Ishikawa (cell line): ENCODE results near the gene PAM16.

Source experiments
- CEBPB ChIP-seq: IDR thresholded peaks from 2 replicates; pipeline ENCODE4 v1.6.1; 2012
- CREB1 ChIP-seq: IDR thresholded peaks from 2 replicates; pipeline ENCODE4 v1.6.1; 2012; ENCODE audit warnings: low read depth
- EGR1 ChIP-seq: IDR thresholded peaks from 2 replicates; pipeline ENCODE4 v1.6.1; 2012
- EP300 ChIP-seq: IDR thresholded peaks from 2 replicates; pipeline ENCODE4 v1.6.1; 2012; ENCODE audit warnings: borderline replicate concordance
- FOXM1 ChIP-seq: IDR thresholded peaks from 2 replicates; pipeline ENCODE4 v1.6.1; 2012; ENCODE audit warnings: low read depth, borderline replicate concordance
- NFIC ChIP-seq: IDR thresholded peaks from 2 replicates; pipeline ENCODE4 v1.6.1; 2012
- RAD21 ChIP-seq: IDR thresholded peaks from 2 replicates; pipeline ENCODE4 v1.6.1; 2012; ENCODE audit warnings: low read depth
- TAF1 ChIP-seq: IDR thresholded peaks from 2 replicates; pipeline ENCODE4 v1.6.1; 2012; ENCODE audit warnings: low read depth, mild to moderate bottlenecking
- TCF12 ChIP-seq: IDR thresholded peaks from 2 replicates; pipeline ENCODE4 v1.6.1; 2012; ENCODE audit warnings: low read depth
- TEAD4 ChIP-seq: IDR thresholded peaks from 2 replicates; pipeline ENCODE4 v1.6.1; 2012
- YY1 ChIP-seq: IDR thresholded peaks from 2 replicates; pipeline ENCODE4 v1.6.1; 2012; ENCODE audit warnings: low read depth
- ZBTB7A ChIP-seq: IDR thresholded peaks from 2 replicates; pipeline ENCODE4 v1.6.1; 2012; ENCODE audit warnings: low read depth
- TF ChIP-seq, protein P1 (sequence below): IDR thresholded peaks from 2 replicates; pipeline ENCODE4 v1.6.1; 2012
- TF ChIP-seq, protein P2 (sequence below): IDR thresholded peaks from 2 replicates; pipeline ENCODE4 v1.6.1; 2012
- TF ChIP-seq, protein P3 (sequence below): IDR thresholded peaks from 2 replicates; pipeline ENCODE4 v1.6.1; 2012; ENCODE audit warnings: low read depth, mild to moderate bottlenecking

Gene PAM16

DNA sequence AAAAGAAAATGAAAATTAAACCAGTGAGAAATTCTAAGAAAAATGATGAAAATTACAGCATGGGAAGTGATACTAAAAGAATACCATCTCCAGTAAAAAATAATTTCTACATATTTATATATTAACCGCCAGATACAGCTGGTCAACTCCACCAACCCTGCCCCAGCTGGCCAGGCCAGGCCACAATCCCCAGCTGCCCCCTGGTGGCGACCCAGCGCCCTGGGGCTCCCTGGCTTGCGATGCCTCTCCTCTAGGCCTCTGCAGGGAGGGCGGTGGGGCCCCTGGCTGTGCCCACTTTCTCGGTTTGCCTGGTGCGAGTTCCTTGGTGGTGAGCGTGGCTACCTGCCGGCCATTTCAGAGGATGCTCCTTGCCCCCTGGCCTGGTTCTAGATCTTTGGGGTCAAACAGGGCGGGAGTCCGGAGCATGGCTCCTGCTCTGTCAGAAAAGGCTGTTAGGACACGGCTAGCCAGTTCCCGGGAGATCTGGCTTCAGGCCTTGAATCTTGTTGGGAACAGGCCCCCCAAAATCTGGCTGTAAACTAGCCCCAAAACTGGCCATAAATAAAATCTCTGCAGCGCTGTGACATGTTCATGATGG, 20.7 kb downstream of the PAM16 start:
- TF ChIP-seq RAD21 (peak; percentile 89), EP300 (no peak)

DNA sequence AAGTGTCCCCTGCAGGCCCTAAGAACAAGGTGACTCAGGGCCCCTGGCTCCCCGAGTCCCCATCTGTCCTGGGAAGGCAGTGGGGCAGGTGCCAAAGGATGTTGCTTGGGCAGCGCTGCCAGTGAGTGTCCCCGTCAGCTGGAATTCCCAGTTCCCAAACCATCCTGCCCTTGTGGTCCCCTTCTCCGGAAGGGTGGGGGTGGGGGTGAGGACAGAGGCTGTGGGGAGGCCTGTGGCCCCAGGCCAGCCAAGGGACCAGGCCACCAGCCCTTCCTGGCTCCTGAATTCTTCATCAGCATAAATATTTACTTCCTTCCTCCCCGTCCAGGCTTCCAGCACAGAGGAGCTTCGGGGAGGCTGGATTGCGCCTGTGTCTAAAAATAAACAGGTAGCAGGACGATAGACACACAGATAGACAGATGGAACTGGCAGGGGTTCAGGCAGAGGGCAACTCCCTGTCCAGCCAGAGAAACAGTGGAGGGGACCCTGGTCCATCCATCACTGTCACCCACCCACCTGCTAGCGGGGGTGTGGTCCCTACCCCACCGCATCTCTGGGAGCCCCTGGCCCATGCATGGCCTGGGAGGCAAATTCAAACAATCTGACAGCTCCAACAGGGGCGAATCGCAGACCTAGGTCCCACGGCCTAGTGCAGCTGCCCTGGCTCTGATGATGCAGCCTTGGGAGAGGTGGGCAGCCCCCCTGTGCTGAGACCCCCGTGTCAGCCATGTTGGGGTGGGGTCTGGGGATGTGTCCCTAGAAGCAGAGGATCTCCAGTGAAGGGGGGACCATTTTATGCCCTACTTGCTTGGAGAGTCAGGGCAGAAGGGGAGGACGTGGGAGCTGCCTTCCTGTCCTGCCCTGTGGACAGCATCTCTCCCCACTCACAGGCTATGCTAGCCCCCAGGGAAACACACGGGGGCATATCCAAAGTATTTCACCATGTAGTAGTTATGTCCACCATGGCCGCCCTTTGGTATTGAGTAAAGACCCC, 22.0 kb downstream of the PAM16 start:
- no peak for TF ChIP-seq EP300

DNA sequence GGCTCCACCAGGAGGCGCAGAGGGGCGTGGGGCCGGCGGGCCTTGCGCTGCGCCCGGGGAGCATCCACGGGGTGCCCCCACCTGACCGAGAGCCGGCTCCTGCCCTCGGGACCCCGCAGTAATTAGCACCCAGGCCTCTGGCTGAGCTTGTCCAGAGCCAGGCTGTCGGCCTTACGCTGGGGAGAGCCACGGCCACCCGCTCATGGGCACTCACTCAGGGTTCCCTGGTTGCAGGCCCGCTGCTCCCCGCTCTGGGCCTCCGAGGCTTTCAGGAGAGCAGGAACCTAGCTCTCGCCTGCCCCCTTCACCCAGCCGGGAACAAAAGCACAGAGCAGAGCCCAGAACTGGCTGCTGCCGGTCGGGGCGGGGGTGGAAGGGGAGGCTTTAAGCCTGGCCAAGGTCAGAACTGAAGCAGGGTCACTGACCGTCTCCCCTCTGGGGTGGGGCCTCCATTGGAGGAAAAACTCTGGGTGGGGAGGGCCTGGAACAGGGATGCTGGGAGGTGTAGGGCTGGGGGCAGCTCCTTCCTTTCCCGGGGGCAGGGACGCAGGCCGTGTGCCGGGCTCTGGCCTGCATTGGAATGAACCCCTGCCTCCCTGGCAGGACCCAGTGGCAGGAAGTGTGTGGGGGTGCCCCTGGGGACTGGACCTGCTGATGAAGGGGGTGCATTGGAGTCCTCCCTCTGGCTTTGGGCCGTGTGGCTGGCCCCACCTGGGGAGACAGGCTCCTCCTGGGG, 22.9 kb downstream of the PAM16 start:
- no peak for TF ChIP-seq CREB1
- no peak for TF ChIP-seq YY1
- TF ChIP-seq CEBPB, result no peak
- TF ChIP-seq, protein P1, sequence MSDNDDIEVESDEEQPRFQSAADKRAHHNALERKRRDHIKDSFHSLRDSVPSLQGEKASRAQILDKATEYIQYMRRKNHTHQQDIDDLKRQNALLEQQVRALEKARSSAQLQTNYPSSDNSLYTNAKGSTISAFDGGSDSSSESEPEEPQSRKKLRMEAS, result no peak
- TF ChIP-seq EGR1, result no peak
- no peak for TF ChIP-seq EP300
- no peak for TF ChIP-seq TAF1
- no peak for TF ChIP-seq TCF12

DNA sequence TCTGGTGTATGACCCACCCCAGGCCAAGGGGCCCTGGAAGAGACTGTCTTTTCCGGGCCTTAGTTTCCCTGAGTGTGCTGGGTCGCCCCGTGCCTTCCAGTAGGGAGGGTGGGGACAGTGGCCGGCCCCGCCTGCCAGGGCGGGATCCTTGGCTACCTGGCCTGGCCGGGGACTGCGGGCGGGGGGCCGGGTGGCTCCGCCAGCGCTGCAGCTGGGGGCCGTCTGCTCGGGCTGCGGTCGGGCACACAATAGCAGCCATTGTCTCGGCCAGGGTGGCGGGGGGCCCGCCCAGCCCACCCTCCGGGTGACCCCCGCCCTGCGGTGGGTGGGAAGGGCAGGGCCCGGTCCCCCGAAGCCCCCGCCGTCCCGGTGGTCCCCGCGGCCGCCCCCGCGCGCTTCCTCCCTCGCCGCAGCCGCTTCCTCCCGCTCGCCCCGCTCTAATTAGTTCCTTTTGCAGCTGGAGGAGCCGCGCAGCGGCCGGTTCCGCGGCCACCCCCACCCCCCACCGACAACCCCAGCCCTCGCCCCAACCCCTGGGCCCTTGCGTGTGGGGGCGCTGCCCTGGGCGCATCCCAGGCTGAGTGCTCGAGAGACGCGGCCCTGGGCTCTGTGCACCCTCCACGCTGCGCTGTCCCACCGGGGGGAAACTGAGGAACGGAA, 23.6 kb downstream of the PAM16 start:
- TF ChIP-seq, protein P2, sequence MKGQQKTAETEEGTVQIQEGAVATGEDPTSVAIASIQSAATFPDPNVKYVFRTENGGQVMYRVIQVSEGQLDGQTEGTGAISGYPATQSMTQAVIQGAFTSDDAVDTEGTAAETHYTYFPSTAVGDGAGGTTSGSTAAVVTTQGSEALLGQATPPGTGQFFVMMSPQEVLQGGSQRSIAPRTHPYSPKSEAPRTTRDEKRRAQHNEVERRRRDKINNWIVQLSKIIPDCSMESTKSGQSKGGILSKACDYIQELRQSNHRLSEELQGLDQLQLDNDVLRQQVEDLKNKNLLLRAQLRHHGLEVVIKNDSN, result no peak
- TF ChIP-seq, protein P1, result no peak
- no peak for TF ChIP-seq EP300
- TF ChIP-seq YY1, result no peak
- no peak for TF ChIP-seq TAF1
- TF ChIP-seq NFIC, result no peak
- no peak for TF ChIP-seq ZBTB7A
- TF ChIP-seq, protein P3, sequence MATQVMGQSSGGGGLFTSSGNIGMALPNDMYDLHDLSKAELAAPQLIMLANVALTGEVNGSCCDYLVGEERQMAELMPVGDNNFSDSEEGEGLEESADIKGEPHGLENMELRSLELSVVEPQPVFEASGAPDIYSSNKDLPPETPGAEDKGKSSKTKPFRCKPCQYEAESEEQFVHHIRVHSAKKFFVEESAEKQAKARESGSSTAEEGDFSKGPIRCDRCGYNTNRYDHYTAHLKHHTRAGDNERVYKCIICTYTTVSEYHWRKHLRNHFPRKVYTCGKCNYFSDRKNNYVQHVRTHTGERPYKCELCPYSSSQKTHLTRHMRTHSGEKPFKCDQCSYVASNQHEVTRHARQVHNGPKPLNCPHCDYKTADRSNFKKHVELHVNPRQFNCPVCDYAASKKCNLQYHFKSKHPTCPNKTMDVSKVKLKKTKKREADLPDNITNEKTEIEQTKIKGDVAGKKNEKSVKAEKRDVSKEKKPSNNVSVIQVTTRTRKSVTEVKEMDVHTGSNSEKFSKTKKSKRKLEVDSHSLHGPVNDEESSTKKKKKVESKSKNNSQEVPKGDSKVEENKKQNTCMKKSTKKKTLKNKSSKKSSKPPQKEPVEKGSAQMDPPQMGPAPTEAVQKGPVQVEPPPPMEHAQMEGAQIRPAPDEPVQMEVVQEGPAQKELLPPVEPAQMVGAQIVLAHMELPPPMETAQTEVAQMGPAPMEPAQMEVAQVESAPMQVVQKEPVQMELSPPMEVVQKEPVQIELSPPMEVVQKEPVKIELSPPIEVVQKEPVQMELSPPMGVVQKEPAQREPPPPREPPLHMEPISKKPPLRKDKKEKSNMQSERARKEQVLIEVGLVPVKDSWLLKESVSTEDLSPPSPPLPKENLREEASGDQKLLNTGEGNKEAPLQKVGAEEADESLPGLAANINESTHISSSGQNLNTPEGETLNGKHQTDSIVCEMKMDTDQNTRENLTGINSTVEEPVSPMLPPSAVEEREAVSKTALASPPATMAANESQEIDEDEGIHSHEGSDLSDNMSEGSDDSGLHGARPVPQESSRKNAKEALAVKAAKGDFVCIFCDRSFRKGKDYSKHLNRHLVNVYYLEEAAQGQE, result no peak
- TF ChIP-seq FOXM1, result no peak
- no peak for TF ChIP-seq EGR1
- TF ChIP-seq RAD21, result no peak
- TF ChIP-seq CREB1, result no peak
- TF ChIP-seq CEBPB, result no peak
- no peak for TF ChIP-seq TEAD4
- no peak for TF ChIP-seq TCF12

DNA sequence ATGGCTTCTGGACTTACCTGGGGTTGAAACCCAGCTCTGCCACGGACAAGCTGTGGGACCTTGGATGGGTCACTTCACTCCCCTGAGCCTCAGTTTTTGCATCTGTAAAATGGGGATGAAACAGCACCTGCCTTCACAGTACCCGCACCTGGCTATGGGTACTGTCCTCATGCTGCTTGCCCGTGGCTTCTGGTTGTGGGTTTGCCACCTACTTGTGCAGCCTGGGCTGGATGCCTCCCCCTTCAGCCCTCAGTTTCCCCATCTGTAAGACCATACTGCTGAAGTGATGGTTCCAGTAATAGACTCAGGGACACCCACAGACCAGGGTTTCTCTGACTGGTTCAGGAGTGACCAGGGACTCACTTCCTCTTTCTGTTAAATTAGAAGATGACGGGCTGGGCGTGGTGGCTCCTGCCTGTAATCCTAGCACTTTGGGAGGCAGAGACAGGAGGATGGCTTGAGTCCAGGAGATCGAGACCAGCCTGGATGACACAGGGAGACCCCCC, 25.8 kb downstream of the PAM16 start:
- TF ChIP-seq, protein P1, result no peak
- TF ChIP-seq FOXM1 (no peak), YY1 (no peak), TCF12 (no peak), TAF1 (no peak), NFIC (no peak), ZBTB7A (no peak), EP300 (no peak), EGR1 (no peak), RAD21 (no peak), CEBPB (no peak)
- TF ChIP-seq, protein P3, result no peak
- TF ChIP-seq, protein P2, result no peak
